Neural progenitor cell (in vitro differentiated cells): ENCODE data around the gene ABCA3.

ENCODE experiments used
- EZH2 ChIP-seq: fragments of 200-600 bp; sonication (generic); IDR thresholded peaks from 2 replicates; pipeline ENCODE4 v1.6.1; 2017; ENCODE audit warnings: antibody characterized with exemption, mild to moderate bottlenecking, moderate library complexity
- EZH2phosphoT487 ChIP-seq: fragments of 200-600 bp; sonication (generic); IDR thresholded peaks from 2 replicates; pipeline ENCODE4 v1.6.1; 2017; ENCODE audit warnings: antibody characterized with exemption
- TF ChIP-seq, protein P1 (sequence below): fragments of 200-600 bp; sonication (generic); IDR thresholded peaks from 2 replicates; pipeline ENCODE4 v1.5.1; 2017; ENCODE audit warnings: antibody characterized with exemption, mild to moderate bottlenecking

DNA sequence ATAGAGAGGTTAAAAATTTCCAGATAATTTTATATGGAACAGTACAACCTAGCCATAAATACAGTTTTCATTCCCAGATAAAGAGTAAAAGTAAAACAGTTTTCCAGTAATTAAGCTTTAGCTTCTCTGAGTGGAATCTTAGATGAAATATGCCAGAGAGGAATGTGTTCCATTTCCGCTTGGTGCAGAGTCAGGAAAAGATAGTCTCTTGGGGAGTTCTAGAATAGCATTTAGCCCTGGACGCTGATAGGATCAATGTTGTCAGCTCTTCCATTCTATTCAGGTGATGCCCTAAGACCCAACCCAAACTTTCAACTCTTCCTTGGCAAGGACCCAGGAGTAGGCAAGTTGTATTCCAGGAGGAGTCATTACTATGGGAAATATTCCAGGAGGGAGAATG is 30.9 kb upstream of the ABCA3 start:
- TF ChIP-seq, protein P1, sequence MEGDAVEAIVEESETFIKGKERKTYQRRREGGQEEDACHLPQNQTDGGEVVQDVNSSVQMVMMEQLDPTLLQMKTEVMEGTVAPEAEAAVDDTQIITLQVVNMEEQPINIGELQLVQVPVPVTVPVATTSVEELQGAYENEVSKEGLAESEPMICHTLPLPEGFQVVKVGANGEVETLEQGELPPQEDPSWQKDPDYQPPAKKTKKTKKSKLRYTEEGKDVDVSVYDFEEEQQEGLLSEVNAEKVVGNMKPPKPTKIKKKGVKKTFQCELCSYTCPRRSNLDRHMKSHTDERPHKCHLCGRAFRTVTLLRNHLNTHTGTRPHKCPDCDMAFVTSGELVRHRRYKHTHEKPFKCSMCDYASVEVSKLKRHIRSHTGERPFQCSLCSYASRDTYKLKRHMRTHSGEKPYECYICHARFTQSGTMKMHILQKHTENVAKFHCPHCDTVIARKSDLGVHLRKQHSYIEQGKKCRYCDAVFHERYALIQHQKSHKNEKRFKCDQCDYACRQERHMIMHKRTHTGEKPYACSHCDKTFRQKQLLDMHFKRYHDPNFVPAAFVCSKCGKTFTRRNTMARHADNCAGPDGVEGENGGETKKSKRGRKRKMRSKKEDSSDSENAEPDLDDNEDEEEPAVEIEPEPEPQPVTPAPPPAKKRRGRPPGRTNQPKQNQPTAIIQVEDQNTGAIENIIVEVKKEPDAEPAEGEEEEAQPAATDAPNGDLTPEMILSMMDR: no peak
- TF ChIP-seq EZH2 (no peak), EZH2phosphoT487 (no peak)
